DOHH2 (cell line): ENCODE measurements around the gene ARPC2.

Source experiments
- H3F3A ChIP-seq: fragments of 200-600 bp; sonication (generic), shearing (Covaris generic); 2 replicates; pipeline ENCODE4 v1.6.0; 2016; ENCODE audit warnings: antibody characterized with exemption, mild to moderate bottlenecking; ENCODE audit not compliant: control insufficient read depth, insufficient read depth
- H3K27ac ChIP-seq: fragments of 200-600 bp; sonication (generic); 2 replicates; pipeline ENCODE4 v1.5.1; 2014; ENCODE audit warnings: low read depth, mild to moderate bottlenecking, low read length, moderate library complexity
- H3K27me3 ChIP-seq: fragments of 200-600 bp; sonication (generic); 2 replicates; pipeline ENCODE4 v1.6.1; 2014; ENCODE audit warnings: mild to moderate bottlenecking, low read length, mixed read lengths; ENCODE audit not compliant: control insufficient read depth
- H3K36me3 ChIP-seq: fragments of 200-600 bp; sonication (generic); 2 replicates; pipeline ENCODE4 v1.6.1; 2014; ENCODE audit warnings: mild to moderate bottlenecking, low read length, moderate library complexity, mixed read lengths; ENCODE audit not compliant: control insufficient read depth
- H3K4me1 ChIP-seq: fragments of 200-600 bp; sonication (generic); 2 replicates; pipeline ENCODE4 v1.6.1; 2014; ENCODE audit warnings: mild to moderate bottlenecking, low read length, mixed read lengths; ENCODE audit not compliant: control insufficient read depth
- H3K4me2 ChIP-seq: fragments of 200-600 bp; sonication (generic); 2 replicates; pipeline ENCODE4 v1.6.0; 2014; ENCODE audit warnings: mild to moderate bottlenecking, low read length, moderate library complexity
- H3K4me3 ChIP-seq: fragments of 200-600 bp; sonication (generic); 2 replicates; pipeline ENCODE4 v1.5.1; 2014; ENCODE audit warnings: mild to moderate bottlenecking, low read length, mixed read lengths
- H3K79me2 ChIP-seq: fragments of 200-600 bp; sonication (generic); 2 replicates; pipeline ENCODE4 v1.6.1; 2014; ENCODE audit warnings: mild to moderate bottlenecking, low read length, mixed read lengths; ENCODE audit not compliant: control insufficient read depth
- H3K9me2 ChIP-seq: fragments of 200-600 bp; sonication (generic); replicated peaks from 2 replicates; pipeline ENCODE4 v1.6.1; 2014; ENCODE audit warnings: mild to moderate bottlenecking, low read length, mixed read lengths; ENCODE audit not compliant: control insufficient read depth
- H3K9me3 ChIP-seq: fragments of 200-600 bp; sonication (generic); 2 replicates; pipeline ENCODE4 v1.6.1; 2014; ENCODE audit warnings: antibody characterized with exemption, low read length, mixed read lengths; ENCODE audit not compliant: control insufficient read depth, insufficient read depth
- H4K20me1 ChIP-seq: fragments of 200-600 bp; sonication (generic); 2 replicates; pipeline ENCODE4 v1.6.0; 2014; ENCODE audit warnings: low read depth, mild to moderate bottlenecking, antibody characterized with exemption, low read length, moderate library complexity; ENCODE audit not compliant: control insufficient read depth, insufficient read depth
- EZH2phosphoT487 ChIP-seq: fragments of 200-600 bp; sonication (generic); IDR thresholded peaks from 2 replicates; pipeline ENCODE4 v1.6.1; 2017; ENCODE audit warnings: borderline replicate concordance, mild to moderate bottlenecking, antibody characterized with exemption, low read length, moderate library complexity, mixed read lengths
- TF ChIP-seq, protein P1 (sequence below): fragments of 200-600 bp; sonication (generic); IDR thresholded peaks from one replicate; pipeline ENCODE4 v1.5.1; 2014; ENCODE audit warnings: antibody characterized with exemption, mild to moderate bottlenecking, low read depth, low read length; ENCODE audit not compliant: poor library complexity, severe bottlenecking

The ARPC2 gene

DNA sequence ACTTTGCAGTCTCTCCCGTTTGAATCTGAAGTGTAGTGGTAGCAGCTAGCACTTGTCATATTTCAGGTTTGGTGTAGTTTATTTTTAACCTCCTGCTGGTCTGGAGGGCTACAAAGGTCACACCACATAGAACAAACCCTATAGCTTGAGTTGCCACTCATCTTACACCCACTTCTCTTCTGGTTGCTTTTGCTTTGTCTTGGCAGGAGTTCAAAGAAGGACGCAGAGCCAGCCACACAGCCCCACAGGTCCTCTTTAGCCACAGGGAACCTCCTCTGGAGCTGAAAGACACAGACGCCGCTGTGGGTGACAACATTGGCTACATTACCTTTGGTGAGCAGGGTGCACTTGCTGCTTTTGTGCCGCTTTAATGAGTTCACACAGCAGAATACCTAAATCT, 28.2 kb downstream of the ARPC2 start:
- Histone ChIP-seq H3K36me3 (peaks cover 96% of the 10 kb centered on the region), H3K9me2 (no peaks in the 10 kb centered on the region), H4K20me1 (no peaks in the 10 kb centered on the region), H3K9me3 (no peaks in the 10 kb centered on the region), H3K4me3 (no peak overlapping the region), H3K4me1 (no peaks in the 10 kb centered on the region), H3F3A (no peaks in the 10 kb centered on the region), H3K4me2 (no peak overlapping the region), H3K79me2 (peaks cover 10% of the 10 kb centered on the region; the same call in 1 of the 2 replicates), H3K27ac (no peak overlapping the region), H3K27me3 (no peaks in the 10 kb centered on the region)
- no peak for TF ChIP-seq EZH2phosphoT487
- TF ChIP-seq, protein P1, sequence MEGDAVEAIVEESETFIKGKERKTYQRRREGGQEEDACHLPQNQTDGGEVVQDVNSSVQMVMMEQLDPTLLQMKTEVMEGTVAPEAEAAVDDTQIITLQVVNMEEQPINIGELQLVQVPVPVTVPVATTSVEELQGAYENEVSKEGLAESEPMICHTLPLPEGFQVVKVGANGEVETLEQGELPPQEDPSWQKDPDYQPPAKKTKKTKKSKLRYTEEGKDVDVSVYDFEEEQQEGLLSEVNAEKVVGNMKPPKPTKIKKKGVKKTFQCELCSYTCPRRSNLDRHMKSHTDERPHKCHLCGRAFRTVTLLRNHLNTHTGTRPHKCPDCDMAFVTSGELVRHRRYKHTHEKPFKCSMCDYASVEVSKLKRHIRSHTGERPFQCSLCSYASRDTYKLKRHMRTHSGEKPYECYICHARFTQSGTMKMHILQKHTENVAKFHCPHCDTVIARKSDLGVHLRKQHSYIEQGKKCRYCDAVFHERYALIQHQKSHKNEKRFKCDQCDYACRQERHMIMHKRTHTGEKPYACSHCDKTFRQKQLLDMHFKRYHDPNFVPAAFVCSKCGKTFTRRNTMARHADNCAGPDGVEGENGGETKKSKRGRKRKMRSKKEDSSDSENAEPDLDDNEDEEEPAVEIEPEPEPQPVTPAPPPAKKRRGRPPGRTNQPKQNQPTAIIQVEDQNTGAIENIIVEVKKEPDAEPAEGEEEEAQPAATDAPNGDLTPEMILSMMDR = no peak

DNA sequence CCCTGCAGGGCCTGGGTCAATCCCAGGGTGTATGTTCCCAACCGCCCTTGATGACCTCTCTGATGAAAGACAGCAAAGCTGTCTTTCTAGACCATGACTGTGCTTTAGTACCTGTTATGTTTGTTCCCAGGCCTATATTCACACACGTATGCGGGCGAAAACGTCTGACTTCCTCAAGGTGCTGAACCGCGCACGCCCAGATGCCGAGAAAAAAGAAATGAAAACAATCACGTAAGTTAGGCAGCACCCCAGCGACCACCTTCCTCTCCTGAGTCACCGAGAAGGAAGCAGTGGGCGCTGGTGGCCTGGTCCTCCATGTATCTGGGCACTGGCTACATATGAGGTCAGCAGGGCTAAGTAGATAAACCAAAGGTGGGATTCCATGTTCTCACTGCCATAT, 32.7 kb downstream of the ARPC2 start:
- Histone ChIP-seq H3F3A (peaks cover 18% of the 10 kb centered on the region), H4K20me1 (no peaks in the 10 kb centered on the region), H3K27me3 (no peaks in the 10 kb centered on the region), H3K4me1 (no peaks in the 10 kb centered on the region), H3K36me3 (peaks cover 97% of the 10 kb centered on the region), H3K79me2 (no peaks in the 10 kb centered on the region; the same call in 1 of the 2 replicates), H3K27ac (no peak overlapping the region), H3K9me3 (no peaks in the 10 kb centered on the region), H3K4me3 (no peak overlapping the region), H3K4me2 (no peak overlapping the region), H3K9me2 (no peaks in the 10 kb centered on the region)
- TF ChIP-seq, protein P1 = no peak

DNA sequence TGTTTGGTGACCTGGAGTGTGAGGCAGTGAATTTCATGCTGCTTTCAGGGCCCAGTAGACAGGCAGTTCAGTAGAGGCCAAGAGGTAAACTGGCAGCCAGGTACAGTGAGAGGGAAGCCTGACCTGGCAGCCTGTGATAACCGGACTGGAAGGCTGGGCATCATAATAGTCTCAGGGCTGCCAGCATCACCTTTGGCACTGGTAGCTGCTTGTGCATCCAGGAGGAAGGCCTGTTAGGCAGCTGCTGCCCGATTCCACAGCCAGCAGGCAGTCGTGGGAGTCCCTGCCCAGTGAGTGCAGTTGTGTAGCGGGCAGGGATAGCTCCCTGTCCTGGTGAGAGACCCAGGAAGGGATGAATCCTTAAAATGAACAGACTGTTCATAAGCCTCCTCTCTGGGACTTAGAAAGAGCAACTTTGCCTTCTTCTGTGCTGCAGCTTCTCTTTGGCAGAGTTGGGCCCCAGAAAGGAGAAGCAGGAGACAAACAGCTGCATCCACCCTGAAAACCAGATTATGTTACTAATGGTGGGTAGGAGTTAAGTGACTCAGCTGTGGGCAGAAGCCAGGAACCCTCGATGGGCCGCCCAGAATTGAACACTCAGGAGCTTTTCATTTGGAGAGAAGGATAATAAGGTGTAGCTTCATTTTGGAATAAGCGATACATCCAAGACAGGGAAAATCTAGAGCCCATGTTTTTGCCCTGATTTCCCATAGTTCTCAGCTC, 35.7 kb downstream of the ARPC2 start:
- Histone ChIP-seq H3K4me2 (no peak overlapping the region), H3K4me1 (peaks cover 8% of the 10 kb centered on the region), H3K36me3 (peaks cover 90% of the 10 kb centered on the region), H3K9me3 (no peaks in the 10 kb centered on the region), H3K79me2 (no peaks in the 10 kb centered on the region), H3K9me2 (no peaks in the 10 kb centered on the region), H3K27ac (no peak overlapping the region), H3K4me3 (no peak overlapping the region), H3F3A (peaks cover 44% of the 10 kb centered on the region), H4K20me1 (no peaks in the 10 kb centered on the region), H3K27me3 (no peaks in the 10 kb centered on the region)
- no peak for TF ChIP-seq EZH2phosphoT487
- TF ChIP-seq, protein P1 = no peak
